ENCODE results near the gene TMEM239. TPM values are rescaled to one million over a fixed set of nuclear protein-coding genes. Genes with fewer than 3 reads are reported as not detected.
A peak's percentile ranks its signal among the peaks of the same experiment; 100 is the strongest.
"Not testable (repeated sequence)": the region's sequence is repeated elsewhere in the genome, so short reads cannot be mapped to it uniquely, and the experiment has no call there.

Gene TMEM239
- total RNA-seq, 1 donor from 2014 or later = 1.2 TPM

DNA sequence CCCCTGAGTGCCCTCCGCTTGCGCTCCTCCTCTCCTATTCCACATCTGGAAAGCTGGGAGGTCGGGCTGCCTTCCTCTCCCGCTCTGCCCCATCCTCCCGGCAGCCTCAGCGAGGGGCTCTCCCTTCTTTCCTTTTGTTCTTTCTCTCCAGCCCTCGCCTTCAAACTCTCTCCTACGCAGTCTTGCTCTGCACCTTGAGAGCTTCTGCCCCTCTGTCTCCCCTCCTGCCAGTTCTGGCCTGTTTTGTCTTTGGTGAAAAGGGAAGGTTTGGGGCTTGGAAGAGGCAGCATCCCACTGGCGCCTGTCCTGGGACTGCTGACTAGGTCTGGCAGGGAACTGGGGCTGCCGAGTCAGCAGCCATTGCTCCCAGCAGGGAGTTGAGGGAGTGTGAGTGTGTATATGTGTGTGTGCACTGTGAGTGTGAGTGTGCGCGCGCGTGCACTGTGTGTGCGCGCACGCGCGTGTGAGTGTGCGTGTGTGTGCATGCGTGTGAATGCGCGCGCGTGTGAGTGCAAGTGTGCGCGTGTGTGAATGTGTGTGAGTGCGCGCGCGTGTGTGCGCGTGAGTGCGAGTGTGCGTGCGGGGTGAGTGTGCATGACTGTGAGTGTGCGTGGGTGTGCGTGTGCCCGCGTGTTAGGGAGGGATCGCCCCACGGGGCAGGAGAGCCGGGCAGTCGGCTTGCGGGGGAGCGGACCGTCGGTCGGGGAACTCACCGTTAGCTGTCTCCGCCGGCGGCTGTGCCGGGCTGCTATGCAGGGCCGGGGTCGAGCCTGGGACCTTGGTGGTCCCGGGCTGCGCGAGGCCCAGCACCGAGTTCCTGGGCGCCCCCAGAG lies 16.3 kb upstream of the TMEM239 start:
- DNase-seq (ENCODE audit: low spot score) = peak; percentile 55

DNA sequence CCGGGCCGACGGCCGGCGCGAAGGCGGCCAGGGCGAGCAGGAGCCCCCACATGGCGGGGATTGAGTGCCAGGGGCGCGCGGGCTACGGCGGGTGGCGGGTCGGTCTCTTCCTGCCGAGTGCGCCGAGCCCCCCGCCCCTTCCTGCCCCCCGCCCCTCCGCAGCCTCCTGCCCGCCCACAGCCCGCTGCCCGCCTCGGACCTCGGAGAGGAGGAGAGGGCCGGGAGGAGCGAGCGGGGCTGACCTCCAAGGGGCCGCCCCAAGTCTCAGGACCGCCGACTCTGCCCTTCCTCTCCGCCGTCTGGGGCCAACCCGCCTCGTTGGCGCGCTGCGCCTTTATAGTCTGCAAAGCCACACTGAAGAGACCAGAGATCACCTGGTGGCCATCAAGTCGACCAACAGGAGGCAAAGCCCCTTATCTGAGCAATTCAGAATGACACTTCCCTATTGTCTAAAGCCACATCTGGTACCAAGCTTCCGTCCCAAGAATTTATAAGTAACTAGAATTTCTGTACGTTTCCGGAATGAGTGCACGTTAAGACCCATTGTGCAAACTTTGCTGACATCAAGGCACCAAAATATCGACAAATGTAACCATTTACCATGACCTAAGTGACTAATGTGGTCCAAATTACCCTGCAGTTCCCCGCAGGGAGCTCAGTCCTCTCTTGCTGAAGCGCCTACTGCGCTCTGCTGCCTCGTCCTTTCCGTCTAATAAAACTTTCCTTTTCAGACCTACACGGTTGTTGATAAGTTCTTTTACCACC lies 15.5 kb upstream of the TMEM239 start, which contains the start of gene CPXM1:
TSS of gene CPXM1 (minus strand) at position 107 of the 765 bp plus-strand sequence. CDS start at position 52, 55 bp downstream.
- peak; percentile 82 for DNase-seq (ENCODE audit: low spot score)

DNA sequence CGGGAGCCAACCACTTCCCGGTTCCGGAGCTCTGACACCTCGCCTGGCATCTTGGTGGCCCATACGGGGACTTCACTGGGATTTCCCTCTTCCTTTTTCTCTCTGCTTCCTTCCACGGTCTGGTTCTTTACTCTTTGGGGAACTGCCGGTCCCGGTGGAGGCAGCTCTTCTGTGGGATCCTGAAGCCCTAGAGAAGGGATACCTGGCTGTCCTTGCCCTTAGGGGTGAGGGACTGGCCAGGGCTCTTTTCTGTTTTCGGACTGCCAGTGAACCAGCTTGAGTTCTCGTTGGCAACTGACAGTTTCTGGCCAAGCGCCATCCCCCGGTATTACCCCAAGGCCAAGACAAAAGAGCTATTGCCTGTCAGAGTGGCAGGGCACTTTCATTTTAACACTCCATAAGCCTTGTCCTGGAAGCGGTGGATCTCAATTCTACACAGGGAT lies 14.9 kb upstream of the TMEM239 start:
- no peak for DNase-seq (ENCODE audit: low spot score)

DNA sequence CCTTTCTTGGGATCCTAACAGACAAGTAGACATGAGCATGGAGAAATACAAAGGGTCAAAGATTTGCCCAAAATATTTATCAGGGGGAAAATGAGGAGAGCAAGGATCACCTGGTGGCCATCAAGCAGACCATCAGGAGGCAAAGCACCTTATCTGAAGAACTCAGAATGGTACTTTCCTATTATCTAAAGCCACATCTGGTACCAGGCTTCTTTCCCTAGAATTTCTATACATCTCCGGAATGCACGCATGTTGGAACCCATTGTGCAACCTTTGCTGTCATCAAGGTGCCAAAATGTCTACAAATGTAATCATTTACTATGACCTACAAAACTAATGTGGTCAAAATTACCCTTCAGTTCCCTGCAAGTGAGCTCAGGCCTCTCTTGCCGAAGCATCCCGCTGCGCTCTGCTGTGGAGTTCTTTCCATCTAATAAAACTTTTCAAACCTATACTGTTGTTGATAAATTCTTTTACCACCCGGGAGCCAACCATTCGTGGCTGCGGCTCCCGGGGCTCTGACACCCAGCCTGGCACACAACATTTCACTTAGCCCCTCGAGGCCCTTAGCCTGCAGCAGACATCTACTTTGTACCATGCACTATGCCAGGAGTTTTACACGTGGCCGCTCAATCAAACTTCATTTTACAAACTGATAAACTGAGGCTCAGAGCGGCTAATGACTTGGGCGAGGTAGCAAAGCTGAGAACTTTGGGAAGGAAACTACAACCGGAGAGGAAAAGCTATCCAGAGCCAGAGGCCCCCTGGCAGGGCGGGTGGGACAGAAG lies 11.9 kb upstream of the TMEM239 start:
- no peak for DNase-seq (ENCODE audit: low spot score)

DNA sequence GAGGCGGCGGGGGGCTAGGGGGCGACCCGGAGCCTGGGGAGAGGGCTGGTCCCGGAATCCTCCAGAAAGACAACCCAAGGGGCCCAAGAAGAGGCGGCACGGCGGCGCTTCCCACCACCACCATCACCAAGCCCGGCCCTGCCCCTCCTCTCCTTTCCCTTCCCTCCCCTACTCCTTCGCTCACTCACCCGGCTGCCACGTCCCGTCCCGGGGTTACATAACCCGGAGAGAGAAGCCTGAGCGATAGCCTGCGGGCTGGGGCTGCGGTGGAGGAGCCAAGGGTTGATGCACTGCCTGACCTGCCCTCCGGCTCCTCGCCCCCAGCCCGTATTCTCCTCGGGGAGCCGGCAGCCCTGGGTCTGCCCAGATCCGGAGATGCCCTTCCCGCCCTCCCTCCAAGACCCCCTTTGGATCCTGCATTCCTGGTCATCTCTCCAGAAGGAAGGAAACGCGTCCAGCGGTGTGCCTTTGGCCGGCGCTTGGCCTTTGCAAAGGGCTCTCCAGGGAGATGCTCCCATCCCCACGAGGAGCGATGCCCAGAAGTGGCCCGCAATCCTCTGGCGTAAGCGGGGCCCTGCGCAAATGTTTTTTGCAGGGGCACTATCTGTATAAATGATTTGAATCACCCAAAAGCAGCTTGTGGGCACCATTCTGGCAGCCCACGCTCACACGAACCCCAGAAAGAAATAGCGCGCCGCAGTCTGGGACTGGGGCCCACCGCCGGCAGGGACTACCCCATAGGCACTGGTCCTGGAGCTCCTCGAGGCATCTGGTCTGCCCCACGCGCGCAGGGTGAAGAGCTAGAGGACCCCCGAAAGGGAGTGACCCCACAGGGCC lies 11.1 kb upstream of the TMEM239 start:
- DNase-seq (ENCODE audit: low spot score) = peak; percentile 71

DNA sequence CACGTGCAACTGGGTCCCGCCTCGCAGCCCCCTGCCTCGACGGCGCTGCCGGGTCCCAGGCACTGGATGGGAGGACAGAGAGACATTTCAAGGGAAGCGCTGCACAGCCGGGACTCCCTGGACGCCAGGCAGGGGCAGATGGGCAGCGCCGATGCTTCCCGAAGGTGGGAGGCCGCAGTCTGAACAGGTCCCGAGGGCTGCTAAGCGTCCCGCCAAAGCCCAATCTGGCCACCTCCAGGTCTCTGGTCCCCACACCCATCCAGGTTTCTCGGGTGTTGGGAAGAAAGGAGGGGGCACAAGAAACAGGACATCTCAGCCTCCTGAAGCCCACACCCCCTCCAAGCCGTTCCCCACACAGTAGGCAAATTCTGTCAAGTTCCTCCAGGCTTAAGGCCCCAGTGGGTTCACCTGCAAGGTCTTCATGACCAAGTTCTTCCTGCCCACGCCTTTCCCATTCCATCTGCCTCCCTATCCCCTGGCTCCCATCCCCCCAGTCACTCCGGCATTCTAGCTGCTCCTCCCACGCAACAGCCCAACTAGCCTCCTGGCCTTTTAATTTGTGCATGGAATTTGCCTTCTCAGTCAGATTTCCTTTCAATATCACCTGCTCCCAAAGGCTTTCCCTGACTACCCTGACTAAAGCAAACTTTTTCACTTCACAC lies 10.3 kb upstream of the TMEM239 start:
- DNase-seq (ENCODE audit: low spot score) = no peak

DNA sequence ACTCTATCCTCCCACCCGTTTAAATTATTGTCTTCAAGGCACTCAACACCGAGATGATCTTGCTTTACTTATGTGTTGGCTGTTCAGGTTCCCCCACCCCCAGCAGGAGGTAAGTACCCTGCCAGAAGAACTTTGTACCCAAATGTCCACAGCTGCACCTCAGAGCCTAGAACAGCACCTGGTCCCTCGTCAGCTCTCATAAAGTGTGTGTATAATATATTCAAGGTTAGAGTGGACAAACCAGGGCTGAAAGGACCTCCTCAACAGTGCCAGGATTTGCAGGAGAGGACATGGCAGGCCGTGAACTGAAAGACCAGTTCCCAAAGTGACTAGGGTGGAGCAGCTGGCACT lies 9.8 kb upstream of the TMEM239 start:
- DNase-seq (ENCODE audit: low spot score) = no peak

DNA sequence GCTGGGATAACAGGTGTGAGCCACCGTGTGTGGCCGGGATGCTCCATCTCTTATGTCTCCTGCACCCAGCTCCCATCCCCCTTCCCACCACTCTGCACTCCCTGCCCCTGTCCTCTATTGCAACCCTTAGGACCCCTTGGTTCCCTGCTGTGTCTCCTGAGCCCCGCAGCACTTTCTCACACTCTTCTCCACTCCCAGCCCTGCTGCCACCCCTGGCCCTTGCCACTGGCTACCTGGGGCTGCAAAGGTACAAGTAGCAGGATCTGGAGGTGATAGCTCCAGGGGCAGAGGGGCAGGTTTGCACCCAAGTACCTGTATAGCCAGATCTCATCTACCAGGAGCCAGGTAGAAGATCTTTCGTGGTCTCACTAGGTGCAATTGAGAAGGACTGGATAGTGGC lies 9.1 kb upstream of the TMEM239 start:
- DNase-seq (ENCODE audit: low spot score) = no peak

DNA sequence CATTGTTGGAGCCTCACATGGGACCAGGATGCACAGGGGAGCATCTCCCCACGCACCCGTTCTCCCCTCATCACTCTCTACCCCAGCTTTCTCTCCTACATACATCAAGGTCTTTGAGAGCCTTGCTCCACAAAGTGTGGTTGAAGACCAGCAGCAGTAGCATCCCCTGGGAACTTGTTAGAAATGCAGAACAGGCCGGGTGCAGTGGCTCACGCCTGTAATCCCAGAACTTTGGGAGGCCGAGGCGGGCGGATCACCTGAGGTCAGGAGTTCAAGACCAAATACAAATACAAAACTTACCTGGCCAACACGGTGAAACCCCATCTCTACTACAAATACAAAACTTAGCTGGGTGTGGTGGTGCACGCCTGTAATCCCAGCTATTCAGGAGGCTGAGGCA lies 8.2 kb upstream of the TMEM239 start:
- DNase-seq (ENCODE audit: low spot score) = not testable (repeated sequence)

DNA sequence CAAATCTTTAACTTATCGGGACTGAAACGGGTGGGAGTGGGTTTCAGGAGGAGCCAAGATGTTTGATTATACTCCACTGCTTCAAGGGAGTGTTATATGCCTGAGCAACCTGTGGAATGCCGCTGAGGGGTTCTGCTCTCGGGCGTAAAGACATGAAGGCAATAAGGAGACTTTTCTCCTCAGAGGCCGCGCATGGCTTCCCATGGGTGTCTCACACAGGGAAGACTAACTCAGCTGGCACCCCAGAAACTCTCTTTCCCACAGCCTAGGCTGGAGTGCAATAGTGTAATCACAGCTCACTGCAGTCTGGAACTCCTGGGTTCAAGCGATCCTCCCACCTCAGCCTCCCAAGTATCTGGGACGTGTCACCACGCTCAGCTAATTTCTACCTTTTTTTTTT lies 6.5 kb upstream of the TMEM239 start:
- DNase-seq (ENCODE audit: low spot score) = no peak

DNA sequence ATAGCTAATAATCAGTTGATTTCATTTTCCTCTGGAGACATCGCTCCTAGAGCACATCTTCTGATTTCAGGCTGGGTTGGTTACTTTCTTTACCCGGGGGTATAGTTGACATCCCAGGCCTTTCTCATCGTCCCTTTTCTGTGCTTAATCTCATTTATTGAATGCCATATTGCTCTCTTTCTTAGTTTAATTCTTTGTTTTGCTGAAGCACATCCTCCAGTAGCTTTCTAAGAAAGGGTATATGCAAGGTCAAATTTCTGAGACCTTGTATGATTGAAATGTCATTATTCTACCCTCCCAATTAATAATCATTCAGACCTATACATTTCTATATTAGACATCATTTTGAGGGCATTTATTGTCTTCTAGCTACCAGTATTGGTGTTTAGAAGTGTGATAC lies 4.0 kb upstream of the TMEM239 start:
- DNase-seq (ENCODE audit: low spot score) = no peak

DNA sequence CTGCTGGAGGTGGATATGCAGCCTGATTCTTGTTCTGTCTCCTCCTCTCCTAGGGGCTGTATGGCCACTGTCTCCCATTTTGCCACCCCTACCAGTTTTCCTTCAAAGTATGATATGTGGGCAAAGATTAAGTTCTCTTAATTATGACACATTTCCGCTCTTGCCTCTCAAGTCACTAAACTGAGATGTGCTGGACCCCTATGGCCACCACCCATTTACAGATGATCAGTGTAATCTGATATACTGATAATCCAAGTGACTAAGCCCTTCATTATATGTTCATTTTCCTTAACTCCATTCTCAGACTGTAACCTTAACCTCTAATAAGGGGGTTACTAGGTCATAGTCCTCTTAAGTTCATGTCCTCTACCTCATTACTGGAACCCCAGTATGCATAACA lies 2.1 kb upstream of the TMEM239 start:
- DNase-seq (ENCODE audit: low spot score) = no peak

DNA sequence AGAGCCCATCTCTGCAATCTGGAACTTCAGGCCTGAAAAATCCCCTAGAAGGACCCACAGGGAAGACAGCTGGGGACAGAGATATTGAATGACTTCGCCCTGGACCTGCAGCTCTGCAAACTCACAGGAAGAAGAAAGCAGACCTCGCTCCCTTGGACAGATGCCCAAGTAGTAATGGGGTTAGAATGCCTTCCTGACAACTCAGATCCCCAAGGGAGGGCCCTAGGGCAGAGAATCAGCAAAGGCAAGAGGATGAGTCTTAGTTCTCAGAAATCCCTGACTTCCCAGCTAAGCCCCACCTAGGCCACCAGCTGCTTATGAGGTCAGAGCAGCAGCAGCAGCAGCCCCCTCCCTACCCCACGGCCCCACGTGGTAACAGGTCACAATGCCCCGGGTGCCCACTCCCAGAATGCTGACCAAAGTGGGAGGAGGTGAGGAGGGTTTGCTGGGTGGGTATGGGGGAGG lies 1.5 kb upstream of the TMEM239 start, which contains the start of gene C20orf141:
TSS of gene C20orf141 (plus strand) at position 401 of the 465 bp plus-strand sequence. CDS start 198 bp downstream, outside the sequence.
- peak; percentile 97 for DNase-seq (ENCODE audit: low spot score)

DNA sequence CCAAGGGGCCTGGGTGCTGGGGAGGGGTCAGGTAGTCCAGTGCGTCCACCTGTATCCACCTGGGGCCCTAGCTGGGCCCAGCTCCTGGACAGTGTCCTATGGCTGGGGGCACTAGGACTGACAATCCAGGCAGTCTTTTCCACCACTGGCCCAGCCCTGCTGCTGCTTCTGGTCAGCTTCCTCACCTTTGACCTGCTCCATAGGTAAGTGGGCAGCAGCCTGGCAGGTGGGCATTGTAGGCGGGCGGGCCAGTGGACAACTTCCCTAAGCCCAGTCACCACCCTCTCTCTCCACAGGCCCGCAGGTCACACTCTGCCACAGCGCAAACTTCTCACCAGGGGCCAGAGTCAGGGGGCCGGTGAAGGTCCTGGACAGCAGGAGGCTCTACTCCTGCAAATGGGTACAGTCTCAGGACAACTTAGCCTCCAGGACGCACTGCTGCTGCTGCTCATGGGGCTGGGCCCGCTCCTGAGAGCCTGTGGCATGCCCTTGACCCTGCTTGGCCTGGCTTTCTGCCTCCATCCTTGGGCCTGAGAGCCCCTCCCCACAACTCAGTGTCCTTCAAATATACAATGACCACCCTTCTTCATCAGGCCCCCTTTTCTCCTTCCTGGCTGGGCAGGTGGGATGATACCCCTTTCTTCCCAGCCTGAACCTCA lies 793 bp upstream of the TMEM239 start:
- DNase-seq (ENCODE audit: low spot score) = no peak

DNA sequence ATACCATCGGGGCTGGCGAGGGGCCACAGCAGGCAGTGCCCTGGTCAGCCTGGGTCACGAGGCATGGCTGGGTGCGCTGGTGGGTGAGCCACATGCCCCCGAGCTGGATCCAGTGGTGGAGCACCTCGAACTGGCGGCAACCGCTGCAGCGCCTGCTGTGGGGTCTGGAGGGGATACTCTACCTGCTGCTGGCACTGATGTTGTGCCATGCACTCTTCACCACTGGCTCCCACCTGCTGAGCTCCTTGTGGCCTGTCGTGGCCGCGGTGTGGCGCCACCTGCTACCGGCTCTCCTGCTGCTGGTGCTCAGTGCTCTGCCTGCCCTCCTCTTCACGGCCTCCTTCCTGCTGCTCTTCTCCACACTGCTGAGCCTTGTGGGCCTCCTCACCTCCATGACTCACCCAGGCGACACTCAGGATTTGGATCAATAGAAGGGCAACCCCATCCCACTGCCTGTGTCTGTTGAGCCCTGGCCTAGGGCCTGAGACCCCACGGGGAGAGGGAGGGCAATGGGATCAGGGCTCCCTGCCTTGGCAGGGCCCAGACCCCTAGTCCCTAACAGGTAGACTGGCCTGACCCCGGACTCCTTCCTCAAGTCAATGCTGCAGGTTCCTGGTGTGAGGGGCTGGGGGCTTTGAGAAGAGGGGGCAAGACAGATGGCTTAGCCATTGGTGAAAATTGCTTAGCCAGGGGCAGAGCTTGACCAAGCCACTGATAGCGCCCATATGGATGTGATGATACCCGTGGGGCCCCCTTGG lies 598 bp downstream of the TMEM239 start:
- DNase-seq (ENCODE audit: low spot score) = no peak

DNA sequence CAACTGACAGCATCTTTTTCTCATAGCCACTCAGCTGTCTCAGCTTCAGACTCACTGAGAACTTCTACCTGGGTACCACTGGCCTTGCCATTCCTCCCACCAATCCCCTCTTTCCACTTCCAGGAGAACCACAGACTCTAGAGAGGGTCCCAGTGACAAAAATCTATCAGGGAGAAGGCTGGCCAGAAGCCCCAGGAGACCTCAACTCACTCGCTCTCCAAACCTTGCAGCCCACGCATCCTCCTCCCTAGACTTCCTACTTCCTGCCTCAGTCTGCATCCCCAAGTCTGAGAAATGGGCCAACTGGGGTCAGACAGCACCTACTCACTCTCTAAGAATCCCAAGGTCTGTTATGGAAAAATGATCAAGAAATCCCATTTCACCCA lies 1.2 kb downstream of the TMEM239 start:
- DNase-seq (ENCODE audit: low spot score) = no peak

DNA sequence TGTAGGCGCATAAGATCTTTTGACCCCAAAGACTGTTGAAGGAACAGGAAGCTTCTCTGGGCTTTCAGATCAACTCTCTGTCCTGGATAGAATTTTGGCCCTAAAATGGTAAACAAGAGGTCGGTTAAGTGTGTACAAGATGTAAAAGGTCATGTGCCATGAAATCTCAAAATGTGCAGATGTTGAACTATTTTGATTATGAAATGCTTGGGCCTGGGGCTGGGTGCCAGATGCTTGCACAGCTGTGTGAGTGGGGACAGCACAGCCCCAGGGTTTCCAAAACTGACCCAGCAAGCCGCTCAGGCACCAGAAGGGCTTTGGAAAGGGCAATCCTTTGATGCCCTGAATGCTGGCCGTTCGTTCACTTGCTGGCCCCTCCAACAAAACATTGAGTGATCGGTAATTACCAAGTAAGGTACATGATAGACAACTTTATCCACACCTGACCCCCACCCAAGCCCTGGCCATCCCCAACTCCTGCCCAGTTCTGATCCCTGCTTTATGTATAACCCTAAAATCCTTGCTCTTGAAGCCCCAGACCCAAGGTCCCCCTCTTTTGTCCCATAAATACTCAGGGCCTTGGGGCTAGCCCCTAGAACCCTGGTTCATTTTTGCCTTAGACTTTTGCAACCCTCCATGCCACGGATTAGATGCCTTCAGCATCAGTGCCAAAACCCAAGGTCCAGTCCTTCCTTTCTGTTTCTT lies 1.9 kb downstream of the TMEM239 start:
- DNase-seq (ENCODE audit: low spot score) = no peak

Measured in umbilical cord (tissue), 2 donors.